ENCODE data around the gene MMP23B.

- no peak for TF ChIP-seq CHD2 (IDR thresholded peaks at IDR 0.05; ENCODE audit: borderline replicate concordance, low read depth, low read length)
- no peak for TF ChIP-seq CTCF (IDR thresholded peaks at IDR 0.05 in 2 of 3, conservative IDR thresholded peaks at IDR 0.05 in 1 of 3; ENCODE audit: control insufficient read depth in 2 of 3, extremely low read depth in 1 of 3, insufficient read depth in 1 of 3, low read depth in 3 of 3, low read length in 3 of 3)
- TF ChIP-seq POLR2A (IDR thresholded peaks at IDR 0.05; ENCODE audit: low read depth, low read length), result no peak
- no peak for TF ChIP-seq EZH2 (IDR thresholded peaks at IDR 0.05; ENCODE audit: borderline replicate concordance, control insufficient read depth, low read depth, low read length)
- no peak for TF ChIP-seq BHLHE40 (IDR thresholded peaks at IDR 0.05; ENCODE audit: borderline replicate concordance in 1 of 2, low read depth in 2 of 2, low read length in 1 of 2)
- no peak for TF ChIP-seq SIN3A (IDR thresholded peaks at IDR 0.05; ENCODE audit: low read depth, low read length)
- TF ChIP-seq CREB1 (IDR thresholded peaks at IDR 0.05; ENCODE audit: low read depth), result no peak
- TF ChIP-seq IRF3 (IDR thresholded peaks at IDR 0.05), result no peak
- no peak for TF ChIP-seq SP1 (IDR thresholded peaks at IDR 0.05; ENCODE audit: low read depth, low read length)
- TF ChIP-seq SPI1 (IDR thresholded peaks at IDR 0.05; ENCODE audit: borderline replicate concordance, insufficient read depth, low read depth, low read length), result no peak
Observed at GRCh38 chr1:1618396-1619068, 13.4 kb upstream of the MMP23B start.

Measured in GM12878 (cell line).